Measurements from ENCODE around the gene LUZP2. TPM values are rescaled to one million over a fixed set of nuclear protein-coding genes. Genes with fewer than 3 reads are reported as not detected.

Gene LUZP2
- polyA plus RNA-seq, 1 of the 3 experiments (the other 2 are of a cell fraction): 0.03 TPM

GRCh38 chr11:24628224-24628776 lies 131.4 kb downstream of the LUZP2 start:
- TF ChIP-seq GABPA (IDR thresholded peaks at IDR 0.05; ENCODE audit: low read depth) (no peak), RCOR1 (IDR thresholded peaks at IDR 0.05; ENCODE audit: low read length) (no peak), MEF2A (IDR thresholded peaks at IDR 0.05; ENCODE audit: borderline replicate concordance, low read depth) (no peak), FOXM1 (IDR thresholded peaks at IDR 0.05; ENCODE audit: low read depth) (no peak), GATA2 (CRISPR knock-in tag; IDR thresholded peaks at IDR 0.05) (no peak), POLR2AphosphoS5 (IDR thresholded peaks at IDR 0.05; ENCODE audit: low read depth, low read length) (no peak), JUND (IDR thresholded peaks at IDR 0.05) (no peak), USF2 (IDR thresholded peaks at IDR 0.05; ENCODE audit: borderline replicate concordance, low read depth, low read length) (no peak), TCF12 (IDR thresholded peaks at IDR 0.05) (no peak)
- TF ChIP-seq, protein P1, sequence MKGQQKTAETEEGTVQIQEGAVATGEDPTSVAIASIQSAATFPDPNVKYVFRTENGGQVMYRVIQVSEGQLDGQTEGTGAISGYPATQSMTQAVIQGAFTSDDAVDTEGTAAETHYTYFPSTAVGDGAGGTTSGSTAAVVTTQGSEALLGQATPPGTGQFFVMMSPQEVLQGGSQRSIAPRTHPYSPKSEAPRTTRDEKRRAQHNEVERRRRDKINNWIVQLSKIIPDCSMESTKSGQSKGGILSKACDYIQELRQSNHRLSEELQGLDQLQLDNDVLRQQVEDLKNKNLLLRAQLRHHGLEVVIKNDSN (IDR thresholded peaks at IDR 0.05; ENCODE audit: borderline replicate concordance, low read depth): no peak
- ChIA-PET POLR2A (no interaction called here), CTCF (no interaction called here)
- Histone ChIP-seq H3K9ac (no peak overlapping the region), H4K20me1 (ENCODE audit: insufficient read depth) (no peaks in the 10 kb centered on the region), H3K79me2 (ENCODE audit: insufficient read depth) (no peaks in the 10 kb centered on the region), H3K36me3 (replicated peaks in 1 of 2; ENCODE audit: control insufficient read depth in 1 of 2, insufficient read depth in 2 of 2, low read length in 1 of 2) (no peaks in the 10 kb centered on the region), H3K4me2 (no peak overlapping the region), H3F3A (replicated peaks; ENCODE audit: insufficient read depth) (peaks cover 9% of the 10 kb centered on the region), H3K27me3 (ENCODE audit: insufficient read depth) (no peaks in the 10 kb centered on the region), H3K9me3 (no peaks in the 10 kb centered on the region), H3K4me3 (ENCODE audit: low read depth in 2 of 2, low read length in 1 of 2) (no peak overlapping the region), H3K27ac (ENCODE audit: low read depth in 2 of 2, low read length in 1 of 2) (no peak overlapping the region), H3K9me2 (no peaks in the 10 kb centered on the region), H3K4me1 (ENCODE audit: control insufficient read depth in 1 of 2, insufficient read depth in 2 of 2, low read depth in 1 of 2, low read length in 1 of 2) (no peaks in the 10 kb centered on the region; a peak in 1 of 4 replicates), H2AFZ (ENCODE audit: low read depth) (no peak overlapping the region)
- 86% methylated on average over 5 of the region's 5 CpGs for WGBS (ENCODE audit: low lambda C conversion rate)
- DNase-seq: no peak

DNA sequence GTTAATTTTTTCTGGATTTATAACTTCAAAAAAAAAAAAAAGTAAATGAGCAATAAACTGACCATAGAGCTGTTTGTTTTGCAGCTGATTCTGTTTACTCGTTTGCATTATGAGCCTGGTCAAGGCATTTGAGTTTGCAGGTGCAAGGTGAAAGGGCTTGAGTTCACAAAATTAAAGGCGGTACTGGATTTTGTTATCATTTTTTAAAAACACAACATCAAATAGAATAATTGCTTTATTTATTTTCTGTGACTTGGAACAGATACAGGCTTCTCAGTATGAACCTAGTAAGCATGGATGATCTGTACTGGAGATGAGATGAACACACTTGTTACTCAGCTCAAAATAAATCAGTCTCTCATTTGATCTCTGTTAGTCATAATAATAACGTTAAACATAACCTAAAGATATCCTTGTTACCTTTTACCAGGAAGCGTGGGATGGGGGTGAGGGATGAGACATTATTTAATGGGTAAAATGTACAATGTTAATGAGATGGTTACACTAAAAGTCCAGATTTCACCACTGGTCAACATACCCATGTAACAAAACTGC lies 137.8 kb downstream of the LUZP2 start:
- CTCF ChIA-PET: no interaction called here
- H3K9me2 ChIP-seq: no peaks in the 10 kb centered on the region
- no peak overlapping the region for H3K4me2 ChIP-seq
- H4K20me1 ChIP-seq (ENCODE audit: insufficient read depth): no peaks in the 10 kb centered on the region
- 65% methylated on average over 4 of the region's 4 CpGs for WGBS (ENCODE audit: low lambda C conversion rate)
- H3K27ac ChIP-seq (ENCODE audit: low read depth in 2 of 2, low read length in 1 of 2): no peak overlapping the region
- H3K4me3 ChIP-seq (ENCODE audit: low read depth in 2 of 2, low read length in 1 of 2): no peak overlapping the region
- no peak overlapping the region for H2AFZ ChIP-seq (ENCODE audit: low read depth)
- H3K9me3 ChIP-seq: no peaks in the 10 kb centered on the region
- no peaks in the 10 kb centered on the region for H3K36me3 ChIP-seq (replicated peaks in 1 of 2; ENCODE audit: control insufficient read depth in 1 of 2, insufficient read depth in 2 of 2, low read length in 1 of 2)
- no peak overlapping the region for H3K9ac ChIP-seq
- POLR2A ChIA-PET: no interaction called here
- peaks cover 0 to 9% of the 10 kb centered on the region in 2 experiments; a peak in 2 of 4 replicates for H3K4me1 ChIP-seq (ENCODE audit: control insufficient read depth in 1 of 2, insufficient read depth in 2 of 2, low read depth in 1 of 2, low read length in 1 of 2)
- TF ChIP-seq CHD2 (IDR thresholded peaks at IDR 0.05; ENCODE audit: low read length, partially characterized antibody) (no peak), GATA2 (CRISPR knock-in tag; IDR thresholded peaks at IDR 0.05) (no peak), FOSL2 (IDR thresholded peaks at IDR 0.05; ENCODE audit: borderline replicate concordance, low read depth) (no peak), REST (IDR thresholded peaks at IDR 0.05; ENCODE audit: low read depth, low read length) (no peak), FOXJ3 (CRISPR knock-in tag; IDR thresholded peaks at IDR 0.05) (no peak), ELF1 (IDR thresholded peaks at IDR 0.05) (no peak), FOXM1 (IDR thresholded peaks at IDR 0.05; ENCODE audit: low read depth) (no peak), TEAD4 (IDR thresholded peaks at IDR 0.05; ENCODE audit: borderline replicate concordance, insufficient read depth) (no peak), MXI1 (IDR thresholded peaks at IDR 0.05; ENCODE audit: low read depth, low read length) (no peak), CTCF (IDR thresholded peaks at IDR 0.05) (no peak), RCOR1 (IDR thresholded peaks at IDR 0.05; ENCODE audit: low read length) (no peak), TAF1 (IDR thresholded peaks at IDR 0.05; ENCODE audit: borderline replicate concordance, low read depth, low read length) (no peak), TCF12 (IDR thresholded peaks at IDR 0.05) (no peak), JUND (IDR thresholded peaks at IDR 0.05) (no peak), SMC3 (IDR thresholded peaks at IDR 0.05; ENCODE audit: low read depth, low read length) (no peak), GABPA (IDR thresholded peaks at IDR 0.05; ENCODE audit: low read depth) (no peak), SIN3A (IDR thresholded peaks at IDR 0.05; ENCODE audit: borderline replicate concordance, low read depth, low read length) (no peak), MEF2A (IDR thresholded peaks at IDR 0.05; ENCODE audit: borderline replicate concordance, low read depth) (no peak)
- H3K79me2 ChIP-seq (ENCODE audit: insufficient read depth): no peaks in the 10 kb centered on the region; the same call in 1 of the 2 replicates
- H3K27me3 ChIP-seq (ENCODE audit: insufficient read depth): no peaks in the 10 kb centered on the region
- H3F3A ChIP-seq (replicated peaks; ENCODE audit: insufficient read depth): peaks cover 12% of the 10 kb centered on the region
- DNase-seq: no peak

Measured in SK-N-SH (cell line).